Activated CD8-positive, alpha-beta memory T cell treated with anti-CD3 and anti-CD28 coated beads, Interleukin-2, amount 10 ng/mL, durations not matched to agents 7 days and 5 days (primary cell): ENCODE results near the gene RBM15B. TPM values are rescaled to one million over a fixed set of nuclear protein-coding genes. Genes with fewer than 3 reads are reported as not detected.

Source experiments
- total RNA-seq, 2 experiments: library from RNA; stranded (reverse); gene quantifications; one replicate each; pipeline ENCODE4 v1.2.3, GENCODE V29; 2021

RBM15B gene
- total RNA-seq, 2 experiments from 2014 or later: 28.7 to 36.1 TPM

Other genes with a start within 250 kb of the RBM15B start
- 100 to 1,000 TPM; 140 to 182 TPM for gene MANF, start 6.0 kb upstream of the RBM15B start, total RNA-seq
- gene DCAF1, start 108.7 kb downstream of the RBM15B start, total RNA-seq: 10 to 100 TPM; 34.9 to 41.7 TPM
- 10 to 100 TPM; 34.0 to 35.1 TPM for gene RAD54L2, start 147.4 kb downstream of the RBM15B start, total RNA-seq